MV-4-11 (cell line): ENCODE measurements around the gene ZBED1.
"Not testable (repeated sequence)": the region's sequence is repeated elsewhere in the genome, so short reads cannot be mapped to it uniquely, and the experiment has no call there.

Experiments used
- DNase-seq: peaks from one replicate; lab custom pipeline; 2025; lab: John Stamatoyannopoulos, UW

ZBED1 gene

DNA sequence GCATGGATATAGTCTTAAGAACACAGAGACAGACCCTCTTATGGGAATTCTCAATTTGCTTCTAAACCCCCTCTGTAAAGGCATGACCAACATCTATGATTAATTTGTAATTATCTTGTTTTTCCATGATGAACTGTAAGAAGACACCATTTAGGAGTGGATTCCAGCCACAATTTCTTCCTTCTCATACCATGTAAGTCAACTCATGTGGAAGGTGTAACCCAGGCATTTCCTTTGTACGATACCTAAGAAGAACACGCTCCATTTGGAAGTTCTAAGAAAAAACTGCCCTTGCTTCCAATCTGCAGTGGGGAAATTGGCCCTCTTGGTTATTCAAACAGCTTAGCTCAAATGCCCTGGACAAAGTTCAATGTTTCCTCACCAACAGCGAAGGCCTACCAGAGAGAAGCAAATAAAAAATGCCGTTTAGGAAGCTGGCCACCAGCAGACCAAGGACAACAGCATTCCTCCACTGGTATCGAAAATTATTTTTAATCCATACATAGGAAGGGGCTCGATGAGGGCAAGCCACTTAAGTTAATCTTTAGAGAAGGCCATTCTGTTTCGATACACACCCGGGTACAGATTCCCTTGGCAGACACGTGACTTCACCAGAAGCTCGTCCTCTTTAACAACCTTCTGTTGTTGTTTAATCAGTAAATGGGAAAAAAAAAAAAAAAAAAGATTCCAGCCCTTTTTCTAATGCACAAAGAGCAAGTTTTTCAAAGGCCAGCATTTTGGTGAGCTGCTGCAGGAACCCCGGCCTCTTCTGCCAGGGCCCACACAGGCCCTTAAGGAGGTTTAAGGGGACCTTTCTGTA is 2.6 kb downstream of the ZBED1 start:
- DNase-seq: no peak

DNA sequence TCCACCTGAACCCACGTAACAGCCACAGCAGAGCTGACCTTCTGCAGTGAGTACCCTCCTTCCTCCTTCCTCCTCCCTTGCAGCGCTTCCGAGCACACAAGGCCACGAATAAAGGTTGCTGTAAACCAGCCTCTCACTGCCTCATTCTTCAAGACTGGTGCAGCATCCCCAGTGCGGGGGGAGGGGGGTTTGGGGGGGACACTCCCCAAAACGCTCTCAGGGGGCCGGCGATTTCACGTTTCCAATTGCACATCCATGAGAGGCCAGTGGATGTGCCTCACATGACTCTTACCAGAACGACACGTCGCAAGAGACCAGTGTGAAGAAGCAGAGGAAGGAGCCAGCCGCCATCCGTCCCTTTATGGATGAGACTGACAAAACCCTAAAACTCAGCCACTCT is 5.2 kb downstream of the ZBED1 start:
- DNase-seq: no peak

DNA sequence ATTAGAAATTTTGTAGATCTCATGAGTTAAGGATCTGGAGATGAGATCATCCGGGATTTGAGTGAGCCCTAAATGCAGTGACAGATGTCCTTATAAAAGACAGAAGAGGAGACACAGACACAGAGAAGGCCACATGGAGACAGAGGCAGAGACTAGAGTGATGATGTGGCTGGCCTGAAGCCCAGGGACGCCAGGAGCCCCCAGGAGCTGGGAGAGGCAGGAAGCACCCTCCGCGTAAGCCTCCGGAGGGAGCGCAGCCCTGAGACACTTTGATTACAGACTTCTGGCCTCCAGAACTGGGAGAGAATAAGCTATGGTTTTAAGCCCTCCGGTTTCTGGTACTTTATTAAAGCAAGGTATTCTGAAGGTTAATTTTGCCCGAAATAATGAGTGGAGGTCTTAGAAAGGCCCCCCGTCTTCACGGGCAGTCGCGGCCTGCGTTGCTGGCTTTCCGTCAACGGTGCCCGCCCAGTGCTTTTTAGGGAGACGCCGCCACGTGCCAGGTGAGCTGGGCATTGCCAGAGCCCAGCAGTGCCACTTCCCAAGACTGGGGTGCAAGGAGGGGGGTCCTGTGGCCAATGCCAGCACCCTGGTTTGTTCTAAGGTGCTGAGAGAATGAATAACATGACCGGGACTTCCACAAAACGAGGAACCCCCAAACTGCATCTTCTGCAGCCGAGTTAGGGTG is 8.1 kb downstream of the ZBED1 start:
- no peak for DNase-seq

DNA sequence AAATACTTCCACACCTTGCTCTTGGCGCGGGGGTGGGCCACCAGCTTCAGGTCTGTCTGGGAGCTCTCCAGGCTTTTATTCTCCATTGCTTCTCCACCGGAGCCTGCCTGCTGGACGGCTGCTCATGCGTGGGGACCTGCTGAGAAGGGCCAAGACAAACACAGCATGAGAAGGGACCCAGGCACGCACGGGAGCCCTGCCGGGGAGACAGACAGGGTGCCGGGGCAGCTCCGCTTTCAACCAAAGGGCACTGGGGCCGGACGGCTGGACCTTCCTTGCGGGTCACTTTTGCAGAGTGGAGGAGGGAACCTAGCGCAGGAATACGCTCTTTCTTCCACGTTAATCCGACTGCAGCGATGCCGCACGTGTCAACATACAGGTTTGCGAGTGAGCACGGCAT is 10.1 kb downstream of the ZBED1 start:
- DNase-seq: no peak

DNA sequence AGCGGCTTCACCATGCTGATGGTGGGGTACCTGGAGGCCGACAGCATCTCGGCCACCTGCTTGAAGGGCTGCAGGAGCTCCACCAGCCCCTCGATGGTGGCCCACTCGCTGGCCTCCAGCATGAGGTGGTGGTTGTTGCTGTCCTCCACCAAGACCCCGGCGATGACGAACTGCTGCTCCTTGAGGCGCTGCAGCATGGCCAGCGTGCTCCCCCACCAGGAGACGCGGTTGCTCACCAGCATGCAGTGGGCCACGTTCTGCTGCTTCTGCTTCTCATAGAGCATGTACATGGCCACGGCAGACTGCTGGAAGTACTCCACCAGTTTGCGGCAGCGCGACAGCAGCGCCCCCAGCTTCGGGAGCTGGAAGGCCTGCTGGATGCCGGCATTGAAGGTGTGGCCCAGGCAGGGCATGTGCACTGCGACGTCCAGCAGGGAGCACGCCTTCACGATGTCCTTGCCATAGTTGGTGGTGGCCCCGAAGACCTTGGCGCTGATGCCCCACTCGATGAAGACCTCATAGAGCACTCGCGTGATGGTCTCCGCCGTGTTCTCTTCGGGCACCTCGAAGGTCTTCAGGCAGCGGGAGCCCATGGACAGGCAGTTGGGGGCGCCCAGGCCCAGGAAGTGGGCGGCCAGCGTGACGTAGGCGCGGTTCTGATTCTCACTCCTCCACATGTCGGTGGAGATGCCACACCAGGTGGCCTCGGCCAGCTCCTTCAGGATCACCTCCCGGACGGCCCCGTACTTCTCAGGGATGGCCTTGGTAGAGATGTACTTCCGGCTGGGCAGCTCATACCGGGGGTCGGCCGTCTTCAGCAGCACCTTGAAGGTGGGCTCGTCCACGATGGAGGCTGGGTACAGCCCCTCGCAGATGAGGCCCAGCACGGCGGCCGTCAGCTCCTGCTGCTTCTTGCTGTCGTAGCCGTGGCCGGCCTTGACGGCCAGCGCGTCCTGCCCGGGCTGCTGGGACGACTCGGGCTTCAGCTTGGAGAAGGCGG is 11.0 kb downstream of the ZBED1 start:
- DNase-seq: no peak

DNA sequence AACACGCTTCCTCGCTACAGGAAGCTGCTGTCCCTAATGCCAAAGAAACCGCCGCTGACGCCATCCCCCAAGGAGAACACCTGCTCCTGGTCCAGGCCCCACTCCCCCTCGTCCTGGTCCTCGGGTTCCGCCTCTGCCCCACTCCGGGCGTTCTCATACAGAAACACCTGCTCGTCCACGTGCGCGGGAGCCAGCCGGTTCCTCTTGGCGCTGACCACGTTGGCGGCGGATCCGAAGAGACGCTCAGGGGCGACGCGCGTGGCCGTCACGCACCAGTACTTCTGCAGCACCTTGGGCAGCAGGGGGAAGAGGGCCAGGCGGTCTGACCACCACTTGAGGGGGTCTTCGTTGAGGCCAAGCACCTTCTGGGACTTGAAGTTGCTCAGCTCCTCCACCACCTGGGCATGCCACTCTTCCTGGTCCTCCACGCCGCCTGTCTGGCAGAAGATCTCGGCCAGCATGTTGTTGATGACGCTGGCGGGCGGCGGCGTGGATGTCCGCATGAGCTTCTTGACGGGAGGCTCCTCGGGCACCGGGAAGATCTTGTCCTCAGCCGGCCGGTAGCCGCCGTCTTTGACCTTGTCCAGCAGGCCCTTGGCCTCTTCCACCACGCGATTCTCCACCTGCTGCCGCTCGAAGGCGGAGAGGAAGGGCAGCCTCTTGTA is 12.0 kb downstream of the ZBED1 start:
- DNase-seq: no peak

DNA sequence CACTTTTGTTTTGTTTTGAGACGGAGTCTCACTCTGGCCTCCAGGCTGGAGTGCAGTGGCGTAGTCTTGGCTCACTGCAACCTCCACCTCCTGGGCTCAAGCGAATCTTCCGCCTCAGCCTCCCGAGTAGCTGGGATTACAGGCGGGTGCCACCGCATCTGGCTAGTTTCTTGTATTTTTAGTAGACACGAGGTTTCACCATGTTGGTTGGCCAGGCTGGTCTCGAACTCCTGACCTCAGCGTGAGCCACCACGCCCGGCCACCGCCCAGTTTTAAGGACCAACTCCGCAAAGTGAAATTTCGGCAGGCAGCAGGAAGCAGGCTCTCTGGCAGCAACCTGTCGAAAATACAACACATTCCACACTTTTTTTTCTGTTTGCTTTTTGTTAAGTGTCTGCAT is 13.4 kb downstream of the ZBED1 start:
- no peak for DNase-seq

DNA sequence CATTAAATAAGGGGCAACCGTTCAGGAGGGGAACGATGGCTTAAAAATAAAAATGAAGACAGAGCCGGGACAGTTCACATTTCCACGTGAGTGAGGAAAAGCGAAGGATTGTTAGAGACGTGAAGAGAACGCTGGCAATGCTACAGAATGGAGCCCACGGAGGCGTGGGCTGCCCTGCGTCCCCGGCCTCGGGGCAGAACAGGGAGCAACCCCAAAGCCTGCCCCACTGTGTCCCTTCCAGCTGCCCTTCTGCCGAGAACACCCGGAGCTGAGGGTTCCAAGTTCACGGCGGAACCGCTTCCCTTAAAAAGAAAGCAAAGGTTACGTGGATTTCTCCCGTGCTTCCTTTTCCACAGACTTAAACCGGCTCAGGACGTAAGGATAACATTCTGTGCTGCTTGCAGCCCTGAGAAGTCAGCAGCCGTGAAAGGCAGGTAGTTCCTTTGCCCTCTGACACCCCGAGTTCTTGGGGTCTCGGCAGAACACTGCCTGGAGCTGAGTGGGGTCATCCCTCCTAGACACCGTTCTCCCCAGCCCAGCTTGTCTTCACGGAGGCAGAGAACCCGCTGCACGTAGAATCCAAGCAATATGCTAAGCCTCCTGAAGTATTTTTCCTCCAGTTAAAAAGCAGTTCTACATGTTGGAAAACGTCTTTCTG is 14.2 kb downstream of the ZBED1 start:
- no peak for DNase-seq

DNA sequence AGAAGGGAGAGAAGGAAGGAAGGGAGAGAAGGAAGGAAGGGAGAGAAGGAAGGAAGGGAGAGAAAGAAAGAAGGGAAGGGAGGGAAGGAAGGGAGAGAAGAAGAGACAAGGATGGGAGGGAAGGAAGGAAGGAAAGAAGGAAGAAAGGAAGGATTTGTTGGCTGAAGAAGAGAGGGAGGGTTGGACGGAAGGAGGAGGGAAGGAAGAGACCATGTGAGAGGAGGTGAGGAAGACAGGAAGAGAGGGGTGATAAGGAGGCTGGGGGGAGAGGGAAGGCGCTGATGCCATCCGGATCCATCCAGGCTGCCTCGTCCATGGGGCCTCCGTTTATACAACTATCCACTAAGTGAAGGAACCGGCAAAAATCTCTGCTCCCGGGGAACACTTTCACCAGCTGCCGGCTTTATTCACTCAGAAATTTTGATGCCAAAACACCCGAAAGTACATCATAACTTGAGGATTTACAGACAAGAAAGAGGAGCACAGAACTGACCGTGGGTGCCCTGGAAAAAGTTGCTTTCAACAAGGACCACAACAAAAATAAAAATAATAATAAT is 14.9 kb downstream of the ZBED1 start:
- DNase-seq: no peak

DNA sequence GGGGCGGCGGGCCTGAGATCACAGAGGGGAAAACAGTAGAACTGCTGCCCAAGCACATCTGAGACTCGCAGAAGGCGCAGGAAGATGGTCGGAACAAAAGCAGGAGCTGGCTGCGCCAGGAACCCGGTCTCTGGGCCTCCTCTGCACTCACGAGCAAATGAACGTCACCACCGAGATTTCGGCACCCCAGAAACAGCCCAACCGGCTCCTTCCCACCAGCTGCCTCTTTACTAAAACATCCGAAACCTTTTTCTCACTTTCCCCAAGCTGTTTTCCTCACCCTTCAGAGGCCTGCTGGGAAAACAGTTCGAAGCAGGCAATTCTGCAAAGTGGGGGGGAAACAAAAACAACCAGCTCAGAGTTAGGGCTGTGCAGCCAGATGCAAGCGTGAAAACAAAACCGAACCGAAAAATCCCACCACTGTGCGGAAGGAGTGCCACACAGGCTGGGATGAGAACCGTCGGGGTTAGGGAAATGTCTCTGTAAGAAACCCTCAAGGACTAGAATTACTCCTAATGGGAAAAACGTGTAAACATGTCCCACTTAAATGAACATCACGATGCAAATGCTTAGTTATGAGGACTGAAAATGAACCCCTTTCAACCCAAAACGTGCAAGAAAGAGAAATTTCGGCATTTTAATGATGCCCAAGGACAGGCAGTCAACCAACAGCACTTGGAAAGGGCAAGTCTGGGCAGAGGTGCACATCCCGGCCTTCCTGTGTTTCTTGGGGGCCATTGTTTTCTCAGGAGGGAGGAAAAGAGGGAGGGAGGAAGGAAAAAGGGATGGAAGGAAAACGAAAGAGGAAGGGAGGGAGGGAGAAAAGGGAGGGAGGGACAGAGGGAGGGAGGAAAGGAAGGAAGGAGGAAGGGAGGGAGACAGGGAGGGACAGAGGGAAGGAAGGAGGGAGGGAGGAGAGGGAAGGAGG is 15.8 kb downstream of the ZBED1 start:
- DNase-seq: no peak

GRCh38 chrX:2484256-2484655 is 16.5 kb downstream of the ZBED1 start:
- no peak for DNase-seq

GRCh38 chrX:2483398-2484060 is 17.2 kb downstream of the ZBED1 start:
- DNase-seq: no peak

DNA sequence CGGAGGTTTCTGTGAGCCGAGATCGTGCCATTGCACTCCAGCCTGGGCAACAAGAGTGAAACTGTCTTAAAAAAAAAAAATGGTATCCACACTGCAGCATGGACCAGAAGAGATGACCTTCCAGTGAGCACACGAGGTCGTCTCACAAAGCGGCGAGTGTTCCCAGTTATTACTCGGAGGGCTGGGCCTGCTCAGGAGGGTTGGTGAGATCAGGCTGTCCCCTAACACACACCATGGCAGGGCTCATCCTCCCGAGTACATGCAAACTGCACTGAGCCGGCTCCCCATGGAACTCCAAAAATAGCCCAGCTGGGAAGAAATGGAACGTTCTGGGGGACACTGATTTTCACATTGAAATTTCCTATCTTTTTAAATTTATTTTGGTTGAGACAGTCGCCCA is 19.2 kb downstream of the ZBED1 start:
- DNase-seq: not testable (repeated sequence)

GRCh38 chrX:2479982-2480381 is 20.8 kb downstream of the ZBED1 start:
- DNase-seq: not testable (repeated sequence)

- no peak for DNase-seq
These were observed 21.4 kb downstream of the ZBED1 start for GRCh38 chrX:2479420-2479780.

- DNase-seq: no peak
These were observed 22.0 kb downstream of the ZBED1 start for GRCh38 chrX:2478546-2479419.

DNA sequence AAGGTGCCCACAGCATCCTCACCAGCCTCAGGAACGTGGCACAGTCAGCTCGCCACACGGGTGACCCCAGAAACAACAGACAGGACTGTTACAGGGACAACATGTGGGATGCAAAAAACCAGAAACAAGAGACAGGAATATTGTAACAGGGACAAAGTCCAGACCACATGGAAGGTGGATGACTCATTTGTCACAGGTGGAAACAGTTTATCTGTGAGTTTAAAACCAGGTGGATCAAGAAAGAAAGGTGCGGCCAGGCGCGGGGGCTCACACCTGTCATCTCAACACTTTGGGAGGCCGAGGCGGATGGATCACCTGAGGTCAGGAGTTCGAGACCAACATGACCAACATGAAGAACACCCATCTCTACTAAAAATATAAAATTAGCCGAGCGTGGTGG is 23.5 kb downstream of the ZBED1 start:
- DNase-seq: not testable (repeated sequence)

DNA sequence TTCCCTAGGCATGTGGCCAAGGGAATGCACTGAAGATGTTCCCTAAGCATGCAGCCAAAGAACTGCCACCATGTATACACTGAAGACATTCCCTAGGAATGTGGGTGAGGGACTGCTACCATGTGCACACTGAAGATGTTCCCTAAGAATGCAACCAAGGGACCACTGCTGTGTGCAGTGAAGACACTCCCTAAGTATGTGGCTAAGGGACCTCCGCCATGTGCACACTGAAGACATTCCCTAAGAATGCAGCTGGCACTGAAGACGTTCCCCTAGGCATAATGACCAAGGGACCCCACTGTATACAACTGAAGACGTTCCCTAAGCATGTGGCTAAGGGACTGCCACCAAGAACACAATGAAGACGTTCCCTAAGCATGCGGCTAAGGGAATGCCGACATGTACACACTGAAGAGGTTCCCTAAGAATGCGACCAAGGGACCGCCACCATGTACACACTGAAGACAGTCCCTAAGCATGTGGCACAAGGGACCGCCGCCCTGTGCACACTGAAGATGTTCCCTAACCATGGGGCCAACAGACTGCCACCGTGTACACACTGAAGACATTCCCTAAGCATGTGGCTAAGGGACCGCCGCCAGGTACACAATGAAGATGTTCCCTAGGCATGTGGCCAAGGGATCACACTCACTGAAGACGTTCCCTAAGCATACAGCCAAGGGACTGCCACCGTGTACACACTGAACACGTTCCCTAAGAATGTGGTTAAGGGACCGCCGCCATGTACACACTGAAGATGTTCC is 25.6 kb downstream of the ZBED1 start:
- DNase-seq: no peak
